ENCODE results near the gene PTPN18. TPM values are rescaled to one million over a fixed set of nuclear protein-coding genes. Genes with fewer than 3 reads are reported as not detected.

PTPN18 gene
- total RNA-seq, 4 donors from 2014 or later, result 3.0 to 15.2 (median 7.0) TPM

- no peak overlapping the region for H3K4me3 ChIP-seq
- TF ChIP-seq, protein P1, sequence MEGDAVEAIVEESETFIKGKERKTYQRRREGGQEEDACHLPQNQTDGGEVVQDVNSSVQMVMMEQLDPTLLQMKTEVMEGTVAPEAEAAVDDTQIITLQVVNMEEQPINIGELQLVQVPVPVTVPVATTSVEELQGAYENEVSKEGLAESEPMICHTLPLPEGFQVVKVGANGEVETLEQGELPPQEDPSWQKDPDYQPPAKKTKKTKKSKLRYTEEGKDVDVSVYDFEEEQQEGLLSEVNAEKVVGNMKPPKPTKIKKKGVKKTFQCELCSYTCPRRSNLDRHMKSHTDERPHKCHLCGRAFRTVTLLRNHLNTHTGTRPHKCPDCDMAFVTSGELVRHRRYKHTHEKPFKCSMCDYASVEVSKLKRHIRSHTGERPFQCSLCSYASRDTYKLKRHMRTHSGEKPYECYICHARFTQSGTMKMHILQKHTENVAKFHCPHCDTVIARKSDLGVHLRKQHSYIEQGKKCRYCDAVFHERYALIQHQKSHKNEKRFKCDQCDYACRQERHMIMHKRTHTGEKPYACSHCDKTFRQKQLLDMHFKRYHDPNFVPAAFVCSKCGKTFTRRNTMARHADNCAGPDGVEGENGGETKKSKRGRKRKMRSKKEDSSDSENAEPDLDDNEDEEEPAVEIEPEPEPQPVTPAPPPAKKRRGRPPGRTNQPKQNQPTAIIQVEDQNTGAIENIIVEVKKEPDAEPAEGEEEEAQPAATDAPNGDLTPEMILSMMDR (IDR thresholded peaks at IDR 0.05 in 4 of 5, conservative IDR thresholded peaks at IDR 0.05 in 1 of 5), result no peak
- no peak for TF ChIP-seq POLR2A (IDR thresholded peaks at IDR 0.05)
- in situ Hi-C loops (cut with MboI; ENCODE audit: low sequenced_read_pairs in 4 of 4), result no loop called here
- no peaks in the 10 kb centered on the region for H3K4me1 ChIP-seq
- no peak for ATAC-seq
- no peaks in the 10 kb centered on the region for H3K36me3 ChIP-seq
- no peak overlapping the region for H3K27ac ChIP-seq
- intact Hi-C loops (cut with DNase I; ENCODE audit: low total_unique reads), result no loop called here
- H3K27me3 ChIP-seq, result peaks cover 0 to 3% (median 0%) of the 10 kb centered on the region in 3 donors
- DNase-seq, result no peak
- no peaks in the 10 kb centered on the region for H3K9me3 ChIP-seq
Measured at GRCh38 chr2:130378206-130378897, 22.5 kb downstream of the PTPN18 start.

DNA sequence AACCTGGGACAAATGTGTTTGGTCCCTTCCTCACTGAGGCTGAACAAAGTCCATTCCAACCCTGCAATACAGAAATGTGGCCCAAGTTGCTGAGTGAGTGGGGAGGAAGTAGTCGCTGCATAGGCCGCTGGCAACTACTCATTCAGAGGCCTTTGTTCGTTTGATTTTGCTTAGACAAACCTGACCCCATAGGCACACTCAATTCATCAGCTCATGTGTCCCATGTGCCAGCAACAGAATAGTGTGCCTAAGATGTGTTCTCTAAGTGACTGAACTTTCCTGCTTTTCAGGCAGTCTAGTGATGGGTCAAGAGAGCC lies 23.0 kb downstream of the PTPN18 start:
- intact Hi-C loops (cut with DNase I; ENCODE audit: low total_unique reads), result no loop called here
- TF ChIP-seq, protein P1 (IDR thresholded peaks at IDR 0.05 in 4 of 5, conservative IDR thresholded peaks at IDR 0.05 in 1 of 5), result no peak
- no peak for TF ChIP-seq POLR2A (IDR thresholded peaks at IDR 0.05)
- Histone ChIP-seq H3K27ac (no peak overlapping the region), H3K27me3 (peaks cover 0 to 3% (median 0%) of the 10 kb centered on the region in 3 donors), H3K4me1 (no peaks in the 10 kb centered on the region), H3K36me3 (no peaks in the 10 kb centered on the region), H3K4me3 (no peak overlapping the region), H3K9me3 (no peaks in the 10 kb centered on the region)
- in situ Hi-C loops (cut with MboI; ENCODE audit: low sequenced_read_pairs in 4 of 4), result no loop called here
- ATAC-seq, result no peak
- no peak for DNase-seq

GRCh38 chr2:130380096-130380934 lies 24.5 kb downstream of the PTPN18 start:
- DNase-seq (no peak), ATAC-seq (no peak)
- in situ Hi-C loops (cut with MboI; ENCODE audit: low sequenced_read_pairs in 4 of 4), result no loop called here
- no peaks in the 10 kb centered on the region for H3K36me3 ChIP-seq
- no peak overlapping the region for H3K4me3 ChIP-seq
- H3K27me3 ChIP-seq, result no peaks in the 10 kb centered on the region
- TF ChIP-seq, protein P1 (IDR thresholded peaks at IDR 0.05 in 4 of 5, conservative IDR thresholded peaks at IDR 0.05 in 1 of 5), result no peak
- no peak for TF ChIP-seq POLR2A (IDR thresholded peaks at IDR 0.05)
- H3K27ac ChIP-seq, result no peak overlapping the region
- intact Hi-C loops (cut with DNase I; ENCODE audit: low total_unique reads), result no loop called here
- H3K9me3 ChIP-seq, result no peaks in the 10 kb centered on the region
- H3K4me1 ChIP-seq, result no peaks in the 10 kb centered on the region

DNA sequence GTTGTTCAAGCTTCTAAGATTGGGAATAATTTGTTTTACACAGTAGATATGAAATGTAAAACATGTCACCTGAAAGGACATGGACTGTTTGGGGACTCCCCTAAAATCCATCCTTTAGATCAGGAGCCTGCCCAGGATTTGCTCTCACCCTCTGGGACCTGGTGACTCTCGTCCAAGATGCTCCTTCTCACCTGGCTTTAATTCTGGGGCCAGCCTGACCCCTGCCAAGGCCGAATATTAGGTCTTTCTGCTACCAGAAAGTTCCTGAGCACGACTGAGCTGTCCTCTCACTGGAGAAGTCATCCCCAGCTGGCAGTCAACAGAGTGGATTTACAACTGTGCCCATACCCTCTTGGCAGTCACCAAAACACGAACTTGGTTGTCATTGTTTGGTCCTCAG lies 25.3 kb downstream of the PTPN18 start:
- DNase-seq (no peak), ATAC-seq (no peak)
- in situ Hi-C loops (cut with MboI; ENCODE audit: low sequenced_read_pairs in 4 of 4), result no loop called here
- TF ChIP-seq, protein P1 (IDR thresholded peaks at IDR 0.05 in 4 of 5, conservative IDR thresholded peaks at IDR 0.05 in 1 of 5), result no peak
- TF ChIP-seq POLR2A (IDR thresholded peaks at IDR 0.05), result no peak
- H3K4me3 ChIP-seq, result no peak overlapping the region
- H3K27me3 ChIP-seq, result no peaks in the 10 kb centered on the region
- intact Hi-C loops (cut with DNase I; ENCODE audit: low total_unique reads), result no loop called here
- H3K9me3 ChIP-seq, result no peaks in the 10 kb centered on the region
- peaks cover 0 to 4% of the 10 kb centered on the region in 2 donors for H3K4me1 ChIP-seq
- H3K36me3 ChIP-seq, result no peaks in the 10 kb centered on the region
- no peak overlapping the region for H3K27ac ChIP-seq

Data from gastrocnemius medialis (tissue), 4 donors.